ENCODE measurements around the gene KIF20B.
"Not testable (repeated sequence)": the region's sequence is repeated elsewhere in the genome, so short reads cannot be mapped to it uniquely, and the experiment has no call there.

Gene KIF20B

GRCh38 chr10:89693176-89693575, 8.2 kb upstream of the KIF20B start:
- DNase-seq, result no peak

GRCh38 chr10:89695307-89695706, 6.1 kb upstream of the KIF20B start:
- no peak for DNase-seq

GRCh38 chr10:89697946-89698345, 3.4 kb upstream of the KIF20B start:
- no peak for DNase-seq

- DNase-seq, result peak; percentile 76
These were observed 1.8 kb upstream of the KIF20B start for GRCh38 chr10:89699581-89700064.

- DNase-seq, result no peak
These were observed 508 bp upstream of the KIF20B start for GRCh38 chr10:89700923-89701241.

- DNase-seq, result peak; percentile 5
These were observed 711 bp downstream of the KIF20B start for GRCh38 chr10:89702121-89702480.

GRCh38 chr10:89705466-89705865, 4.1 kb downstream of the KIF20B start:
- DNase-seq, result no peak

- DNase-seq, result no peak
These were observed 4.6 kb downstream of the KIF20B start for GRCh38 chr10:89706011-89706410.

- DNase-seq, result peak; percentile 41
These were observed 6.0 kb downstream of the KIF20B start for GRCh38 chr10:89707372-89707771.

- no peak for DNase-seq
These were observed 9.4 kb downstream of the KIF20B start for GRCh38 chr10:89710753-89711152.

GRCh38 chr10:89734616-89735015, 33.2 kb downstream of the KIF20B start:
- DNase-seq, result no peak

GRCh38 chr10:89738551-89739209, 37.3 kb downstream of the KIF20B start:
- peak; percentile 89 for DNase-seq

GRCh38 chr10:89741126-89741762, 39.9 kb downstream of the KIF20B start:
- no peak for DNase-seq

GRCh38 chr10:89744026-89744425, 42.6 kb downstream of the KIF20B start:
- DNase-seq, result peak; percentile 14

GRCh38 chr10:89745903-89746302, 44.5 kb downstream of the KIF20B start:
- no peak for DNase-seq

GRCh38 chr10:89750441-89750840, 49.1 kb downstream of the KIF20B start:
- DNase-seq, result no peak

GRCh38 chr10:89755374-89755773, 54.0 kb downstream of the KIF20B start:
- no peak for DNase-seq

- no peak for DNase-seq
These were observed 58.1 kb downstream of the KIF20B start for GRCh38 chr10:89759531-89759930.

- not testable (repeated sequence) for DNase-seq
These were observed 62.3 kb downstream of the KIF20B start for GRCh38 chr10:89763671-89764070.

- no peak for DNase-seq
These were observed 70.3 kb downstream of the KIF20B start for GRCh38 chr10:89771684-89772083.

GRCh38 chr10:89773081-89773480, 71.7 kb downstream of the KIF20B start:
- no peak for DNase-seq

- DNase-seq, result no peak
These were observed 75.3 kb downstream of the KIF20B start for GRCh38 chr10:89776665-89777064.

- DNase-seq, result no peak
These were observed 81.1 kb downstream of the KIF20B start for GRCh38 chr10:89782470-89782869.

- DNase-seq, result no peak
These were observed 82.0 kb downstream of the KIF20B start for GRCh38 chr10:89783406-89783805.

GRCh38 chr10:89785095-89785494, 83.7 kb downstream of the KIF20B start:
- DNase-seq, result no peak

Measured in MV-4-11 (cell line).